GM12864 (cell line): Measurements from ENCODE around the gene DENND1A.

Source experiments
- DNase-seq: peaks from one replicate; pipeline ENCODE4 v3.0.0-alpha.2; 2011; ENCODE audit warnings: low read depth
- H3K4me3 ChIP-seq: 2 replicates; pipeline ENCODE4 v1.5.1; 2011; ENCODE audit warnings: mild to moderate bottlenecking, low read depth, low read length, control low read depth
- TF ChIP-seq, protein P1 (sequence below): IDR thresholded peaks from 2 replicates; pipeline ENCODE4 v1.5.1; 2011; ENCODE audit warnings: low read depth, mild to moderate bottlenecking, moderate library complexity, low read length, control low read depth, inconsistent platforms; ENCODE audit errors: missing control alignments

The DENND1A gene

DNA sequence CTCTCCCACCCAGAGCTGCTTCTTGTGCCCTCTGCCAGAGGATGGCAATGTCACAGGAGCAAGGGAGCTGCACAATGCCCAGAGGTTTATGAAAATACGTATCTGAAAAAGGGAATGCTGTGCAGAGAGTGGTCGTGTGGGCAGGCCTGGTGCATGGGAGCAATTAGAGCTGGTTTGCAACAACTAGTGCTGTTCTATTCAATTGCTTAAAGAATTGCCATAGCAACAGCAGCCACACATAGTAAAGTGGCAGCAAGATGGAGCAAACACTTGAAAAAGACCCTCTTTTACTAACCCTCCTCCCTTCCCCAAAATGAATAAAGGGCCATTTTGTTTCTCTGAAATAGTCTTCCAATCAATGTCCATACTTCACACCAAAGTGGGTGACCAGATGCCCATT lies 407.7 kb downstream of the DENND1A start:
- TF ChIP-seq, protein P1, sequence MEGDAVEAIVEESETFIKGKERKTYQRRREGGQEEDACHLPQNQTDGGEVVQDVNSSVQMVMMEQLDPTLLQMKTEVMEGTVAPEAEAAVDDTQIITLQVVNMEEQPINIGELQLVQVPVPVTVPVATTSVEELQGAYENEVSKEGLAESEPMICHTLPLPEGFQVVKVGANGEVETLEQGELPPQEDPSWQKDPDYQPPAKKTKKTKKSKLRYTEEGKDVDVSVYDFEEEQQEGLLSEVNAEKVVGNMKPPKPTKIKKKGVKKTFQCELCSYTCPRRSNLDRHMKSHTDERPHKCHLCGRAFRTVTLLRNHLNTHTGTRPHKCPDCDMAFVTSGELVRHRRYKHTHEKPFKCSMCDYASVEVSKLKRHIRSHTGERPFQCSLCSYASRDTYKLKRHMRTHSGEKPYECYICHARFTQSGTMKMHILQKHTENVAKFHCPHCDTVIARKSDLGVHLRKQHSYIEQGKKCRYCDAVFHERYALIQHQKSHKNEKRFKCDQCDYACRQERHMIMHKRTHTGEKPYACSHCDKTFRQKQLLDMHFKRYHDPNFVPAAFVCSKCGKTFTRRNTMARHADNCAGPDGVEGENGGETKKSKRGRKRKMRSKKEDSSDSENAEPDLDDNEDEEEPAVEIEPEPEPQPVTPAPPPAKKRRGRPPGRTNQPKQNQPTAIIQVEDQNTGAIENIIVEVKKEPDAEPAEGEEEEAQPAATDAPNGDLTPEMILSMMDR: no peak
- H3K4me3 ChIP-seq: no peak overlapping the region
- DNase-seq: no peak

DNA sequence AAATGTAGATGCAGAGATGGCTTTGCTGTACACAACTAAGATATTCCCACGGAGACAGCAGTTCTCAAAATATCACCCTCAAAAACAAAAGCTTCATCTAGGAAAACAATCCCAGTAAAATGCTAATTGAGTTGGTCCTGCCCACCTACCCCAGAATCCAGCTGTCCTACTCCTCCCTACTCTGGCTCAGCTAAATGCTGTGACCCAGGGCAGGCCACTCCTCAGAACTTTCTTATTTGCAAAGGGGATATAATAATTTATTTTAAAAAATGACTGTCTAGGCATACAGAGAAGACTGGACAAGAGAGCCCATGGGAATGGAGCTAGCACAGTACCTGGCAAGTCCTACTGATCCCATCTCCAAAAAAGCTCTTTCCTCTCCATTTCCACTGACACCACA lies 411.6 kb downstream of the DENND1A start:
- DNase-seq: no peak
- TF ChIP-seq, protein P1: no peak
- no peak overlapping the region for H3K4me3 ChIP-seq

DNA sequence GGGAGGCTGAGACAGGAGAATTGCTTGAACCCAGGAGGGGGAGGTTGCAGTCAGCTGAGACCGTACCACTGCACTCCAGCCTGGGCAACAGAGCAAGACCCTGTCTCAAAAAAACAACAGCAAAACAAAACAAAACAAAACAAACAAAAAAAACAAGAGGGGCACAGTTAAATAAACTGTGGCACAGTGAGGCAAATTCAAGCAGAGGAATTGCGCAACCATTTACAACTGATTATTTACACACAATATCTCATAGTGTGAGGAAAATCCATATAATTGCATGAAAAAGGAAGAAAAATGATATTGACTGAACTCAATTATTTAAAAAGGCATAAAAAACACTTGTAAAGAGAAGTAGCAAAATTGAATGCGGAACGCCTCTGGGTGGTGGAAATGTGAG lies 412.4 kb downstream of the DENND1A start:
- TF ChIP-seq, protein P1: no peak
- H3K4me3 ChIP-seq: no peak overlapping the region
- DNase-seq: no peak

DNA sequence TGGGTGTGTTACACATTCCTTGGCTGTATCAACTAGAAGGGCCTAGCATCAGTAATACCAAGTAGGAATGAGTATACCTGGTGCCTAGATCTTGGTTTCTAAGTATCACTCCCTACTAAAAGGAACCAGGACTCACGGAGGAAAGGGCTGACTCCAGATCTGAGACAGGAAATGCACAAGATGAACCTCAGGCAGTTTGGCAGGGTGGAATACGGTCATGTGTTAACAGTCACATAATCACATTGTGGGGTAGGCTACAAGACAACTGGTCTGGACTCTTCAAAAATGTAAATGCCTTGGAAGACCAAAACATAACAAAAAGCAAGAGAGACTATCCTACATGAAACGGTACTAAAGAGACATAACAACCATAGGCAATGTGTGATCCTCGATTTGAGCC lies 415.2 kb downstream of the DENND1A start:
- TF ChIP-seq, protein P1: no peak
- H3K4me3 ChIP-seq: no peak overlapping the region
- DNase-seq: no peak

DNA sequence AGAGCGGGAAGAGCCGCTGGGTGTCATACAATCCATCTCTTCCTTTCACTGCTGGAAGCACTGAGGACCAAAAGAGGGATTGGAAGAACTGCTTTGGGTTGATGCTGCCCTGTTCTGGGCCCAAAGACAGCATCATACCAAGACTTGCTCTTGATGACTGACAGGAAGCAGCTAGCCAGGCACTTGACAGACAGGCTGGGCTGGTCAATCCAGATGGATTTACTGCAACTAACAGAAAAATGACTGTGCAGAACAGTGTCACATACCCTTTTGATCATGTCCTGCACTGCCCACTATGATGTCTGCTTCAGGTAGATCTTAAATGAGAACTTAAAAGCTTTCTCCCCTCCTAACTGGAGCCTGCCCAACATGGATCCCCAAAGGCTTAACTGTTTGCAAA lies 416.4 kb downstream of the DENND1A start:
- H3K4me3 ChIP-seq: no peak overlapping the region
- DNase-seq: no peak
- TF ChIP-seq, protein P1: no peak

DNA sequence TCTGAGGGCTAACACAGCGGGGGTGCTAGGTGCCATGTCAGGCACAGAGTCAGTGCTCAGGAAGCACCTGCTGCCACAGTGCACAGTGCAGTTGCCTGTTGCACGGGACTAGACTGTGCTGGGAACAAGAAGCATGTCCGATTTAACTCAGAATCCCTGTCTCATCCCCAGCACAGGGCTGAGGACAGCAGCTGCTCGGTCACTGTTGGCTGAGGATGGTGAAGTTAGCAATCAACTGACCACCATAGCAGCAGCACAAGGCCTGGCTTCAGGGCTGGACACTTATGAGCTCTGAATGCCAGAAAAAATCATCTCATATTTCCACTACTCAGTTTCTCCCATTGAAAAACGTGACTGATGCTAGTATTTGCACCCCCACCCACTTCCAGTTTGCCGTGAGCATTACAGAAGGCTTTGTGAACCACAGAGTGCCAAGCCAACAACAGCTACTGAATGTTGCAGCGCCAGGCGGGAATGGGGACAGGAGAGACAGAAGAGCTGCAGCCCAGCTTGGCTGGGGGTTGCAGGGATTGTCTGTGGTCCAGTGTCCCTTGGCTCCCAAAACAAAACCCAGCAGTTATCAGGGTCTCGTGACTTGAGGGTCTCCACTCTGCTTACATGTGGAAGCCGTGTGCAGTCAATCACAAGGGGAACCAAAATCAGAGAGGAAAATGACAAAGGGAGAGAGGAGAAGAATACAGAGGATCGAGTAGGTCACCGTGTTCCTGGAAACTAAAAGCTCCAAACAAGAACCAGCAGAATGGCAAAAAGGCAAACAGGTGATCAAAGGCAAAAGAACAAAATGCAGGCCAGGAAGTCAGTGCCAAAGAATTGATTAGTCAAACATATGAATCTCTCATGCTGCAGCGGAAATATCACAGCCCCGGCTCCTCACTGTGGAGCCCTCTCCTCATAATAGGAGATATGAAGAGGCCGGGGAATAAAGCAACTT lies 418.3 kb downstream of the DENND1A start:
- TF ChIP-seq, protein P1: no peak
- H3K4me3 ChIP-seq: no peak overlapping the region
- no peak for DNase-seq

DNA sequence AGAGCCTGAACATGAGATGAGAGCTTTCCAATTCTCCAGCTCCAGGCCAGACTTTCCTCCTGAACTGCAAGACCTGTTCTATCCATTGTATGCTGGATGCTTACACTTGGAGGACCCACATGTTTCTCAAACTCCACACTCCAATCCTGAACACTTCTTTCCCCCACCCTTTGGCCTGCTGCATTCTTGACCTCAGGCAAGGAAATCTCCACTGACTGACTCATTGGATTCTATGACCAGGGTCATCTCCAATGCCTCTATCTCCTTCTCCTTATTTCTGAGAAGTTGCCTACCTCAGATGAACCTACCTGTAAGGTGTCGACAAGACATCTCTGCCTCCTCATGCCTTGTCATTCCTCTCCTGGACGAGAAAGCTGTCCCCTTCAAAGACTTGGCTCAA lies 420.3 kb downstream of the DENND1A start:
- no peak for DNase-seq
- TF ChIP-seq, protein P1: no peak
- no peak overlapping the region for H3K4me3 ChIP-seq
